ENCODE results near the gene TMEM98. TPM values are rescaled to one million over a fixed set of nuclear protein-coding genes. Genes with fewer than 3 reads are reported as not detected.

Gene TMEM98
- polyA plus RNA-seq, 3 donors: not detected

DNA sequence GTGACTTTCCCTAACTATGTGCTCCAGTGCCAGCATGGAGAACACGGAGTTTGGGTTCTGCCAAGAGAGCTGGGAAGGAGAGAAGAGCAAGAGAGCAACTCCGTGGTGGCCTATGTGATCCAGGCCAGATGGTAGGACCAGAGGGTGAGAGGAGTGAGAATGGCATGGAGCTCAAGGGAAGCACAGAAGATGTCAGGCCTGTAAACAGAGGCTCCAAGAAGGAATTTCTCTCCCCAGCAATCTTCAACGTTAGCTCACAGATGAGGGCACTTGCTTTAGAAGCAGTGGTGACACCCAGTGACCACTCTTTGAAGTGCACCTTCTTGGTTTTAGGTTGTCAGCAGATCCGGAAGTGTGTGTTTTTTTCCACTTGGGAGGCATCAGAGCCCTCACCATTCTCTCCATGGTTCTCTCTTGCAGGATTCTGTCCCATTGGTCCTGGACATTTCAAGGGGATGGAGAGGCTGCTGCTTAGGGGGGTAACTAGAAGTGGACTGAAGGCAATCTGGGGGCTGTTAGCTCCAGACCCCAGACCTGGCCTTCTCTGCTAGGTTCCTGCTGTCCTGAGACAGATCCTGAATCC is 18.1 kb upstream of the TMEM98 start:
- H3K9me3 Mint-ChIP-seq: no peaks in the 10 kb centered on the region
- Histone ChIP-seq H4K20me1 (ENCODE audit: insufficient read depth, low read length) (no peaks in the 10 kb centered on the region), H3K4me3 (replicated peaks in 1 of 3; ENCODE audit: low read depth in 2 of 3, low read length in 3 of 3) (no peak overlapping the region), H3K9ac (ENCODE audit: insufficient read depth, low read length, poor library complexity, severe bottlenecking) (no peak overlapping the region), H3K4me1 (ENCODE audit: control insufficient read depth in 1 of 2, insufficient read depth in 2 of 2, low read length in 2 of 2) (no peaks in the 10 kb centered on the region), H3K36me3 (replicated peaks in 1 of 2; ENCODE audit: control insufficient read depth in 1 of 2, insufficient read depth in 2 of 2, low read length in 2 of 2) (no peaks in the 10 kb centered on the region), H3K4me2 (replicated peaks; ENCODE audit: extremely low read depth, low read length, poor library complexity, severe bottlenecking) (no peak overlapping the region), H3K27ac (ENCODE audit: low read depth in 1 of 2, low read length in 2 of 2) (no peak overlapping the region), H3K27me3 (ENCODE audit: control insufficient read depth in 2 of 2, insufficient read depth in 2 of 2, low read length in 2 of 2) (peaks cover 0 to 2% of the 10 kb centered on the region in 2 donors), H3K79me2 (ENCODE audit: insufficient read depth, low read length) (no peaks in the 10 kb centered on the region), H3K9me3 (replicated peaks in 1 of 2; ENCODE audit: control insufficient read depth in 1 of 2, insufficient read depth in 1 of 2, low read length in 2 of 2) (no peaks in the 10 kb centered on the region), H2AFZ (ENCODE audit: insufficient read depth, low read depth, low read length, poor library complexity, severe bottlenecking) (no peak overlapping the region)
- H3K4me3 Mint-ChIP-seq: no peak overlapping the region
- H3K36me3 Mint-ChIP-seq: no peaks in the 10 kb centered on the region
- peak; percentile 3 to 36 (median 16) for DNase-seq
- peak overlapping the region in 1 of 7 donors; percentile 51 for H3K27ac Mint-ChIP-seq
- TF ChIP-seq, protein P1, sequence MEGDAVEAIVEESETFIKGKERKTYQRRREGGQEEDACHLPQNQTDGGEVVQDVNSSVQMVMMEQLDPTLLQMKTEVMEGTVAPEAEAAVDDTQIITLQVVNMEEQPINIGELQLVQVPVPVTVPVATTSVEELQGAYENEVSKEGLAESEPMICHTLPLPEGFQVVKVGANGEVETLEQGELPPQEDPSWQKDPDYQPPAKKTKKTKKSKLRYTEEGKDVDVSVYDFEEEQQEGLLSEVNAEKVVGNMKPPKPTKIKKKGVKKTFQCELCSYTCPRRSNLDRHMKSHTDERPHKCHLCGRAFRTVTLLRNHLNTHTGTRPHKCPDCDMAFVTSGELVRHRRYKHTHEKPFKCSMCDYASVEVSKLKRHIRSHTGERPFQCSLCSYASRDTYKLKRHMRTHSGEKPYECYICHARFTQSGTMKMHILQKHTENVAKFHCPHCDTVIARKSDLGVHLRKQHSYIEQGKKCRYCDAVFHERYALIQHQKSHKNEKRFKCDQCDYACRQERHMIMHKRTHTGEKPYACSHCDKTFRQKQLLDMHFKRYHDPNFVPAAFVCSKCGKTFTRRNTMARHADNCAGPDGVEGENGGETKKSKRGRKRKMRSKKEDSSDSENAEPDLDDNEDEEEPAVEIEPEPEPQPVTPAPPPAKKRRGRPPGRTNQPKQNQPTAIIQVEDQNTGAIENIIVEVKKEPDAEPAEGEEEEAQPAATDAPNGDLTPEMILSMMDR (IDR thresholded peaks at IDR 0.05): peak; percentile 73
- no peaks in the 10 kb centered on the region for H3K4me1 Mint-ChIP-seq
- intact Hi-C loops (cut with micrococcal nuclease): no loop called here
- peaks cover 1 to 6% (median 2%) of the 10 kb centered on the region in 3 donors for H3K27me3 Mint-ChIP-seq (ENCODE audit: low read depth in 3 of 3)
- 52% methylated on average over 3 of the region's 4 CpGs for WGBS (ENCODE audit: insufficient coverage)

GRCh38 chr17:32910769-32911168 is 17.2 kb upstream of the TMEM98 start:
- TF ChIP-seq, protein P1 (IDR thresholded peaks at IDR 0.05): no peak
- Histone ChIP-seq H3K4me3 (replicated peaks in 1 of 3; ENCODE audit: low read depth in 2 of 3, low read length in 3 of 3) (no peak overlapping the region), H2AFZ (ENCODE audit: insufficient read depth, low read depth, low read length, poor library complexity, severe bottlenecking) (no peak overlapping the region), H4K20me1 (ENCODE audit: insufficient read depth, low read length) (no peaks in the 10 kb centered on the region), H3K4me2 (replicated peaks; ENCODE audit: extremely low read depth, low read length, poor library complexity, severe bottlenecking) (no peak overlapping the region), H3K9me3 (replicated peaks in 1 of 2; ENCODE audit: control insufficient read depth in 1 of 2, insufficient read depth in 1 of 2, low read length in 2 of 2) (no peaks in the 10 kb centered on the region), H3K79me2 (ENCODE audit: insufficient read depth, low read length) (no peaks in the 10 kb centered on the region), H3K36me3 (replicated peaks in 1 of 2; ENCODE audit: control insufficient read depth in 1 of 2, insufficient read depth in 2 of 2, low read length in 2 of 2) (no peaks in the 10 kb centered on the region), H3K27me3 (ENCODE audit: control insufficient read depth in 2 of 2, insufficient read depth in 2 of 2, low read length in 2 of 2) (peaks cover 0 to 2% of the 10 kb centered on the region in 2 donors), H3K9ac (ENCODE audit: insufficient read depth, low read length, poor library complexity, severe bottlenecking) (no peak overlapping the region), H3K27ac (ENCODE audit: low read depth in 1 of 2, low read length in 2 of 2) (no peak overlapping the region), H3K4me1 (ENCODE audit: control insufficient read depth in 1 of 2, insufficient read depth in 2 of 2, low read length in 2 of 2) (no peaks in the 10 kb centered on the region)
- Mint-ChIP-seq H3K27me3 (ENCODE audit: low read depth in 3 of 3) (peaks cover 0 to 6% (median 3%) of the 10 kb centered on the region in 3 donors), H3K9me3 (no peaks in the 10 kb centered on the region), H3K36me3 (no peaks in the 10 kb centered on the region), H3K4me3 (no peak overlapping the region), H3K4me1 (no peaks in the 10 kb centered on the region), H3K27ac (no peak overlapping the region)
- no peak for DNase-seq
- intact Hi-C loops (cut with micrococcal nuclease): no loop called here
- no CpG with 5 or more reads among the region's 3 CpGs for WGBS (ENCODE audit: insufficient coverage)

All from CD14-positive monocyte (primary cell).